PC-9 (cell line): ENCODE data around the gene APBA1.

Experiments
- EZH2 ChIP-seq: fragments of 200-600 bp; sonication (generic); IDR thresholded peaks from 2 replicates; pipeline ENCODE4 v1.8.0; 2017; ENCODE audit warnings: antibody characterized with exemption, low read depth
- TF ChIP-seq, protein P1 (sequence below): fragments of 200-600 bp; sonication (generic); conservative IDR thresholded peaks from 2 replicates; pipeline ENCODE4 v1.6.1; 2017; ENCODE audit warnings: mixed run types, antibody characterized with exemption, mild to moderate bottlenecking, moderate library complexity

DNA sequence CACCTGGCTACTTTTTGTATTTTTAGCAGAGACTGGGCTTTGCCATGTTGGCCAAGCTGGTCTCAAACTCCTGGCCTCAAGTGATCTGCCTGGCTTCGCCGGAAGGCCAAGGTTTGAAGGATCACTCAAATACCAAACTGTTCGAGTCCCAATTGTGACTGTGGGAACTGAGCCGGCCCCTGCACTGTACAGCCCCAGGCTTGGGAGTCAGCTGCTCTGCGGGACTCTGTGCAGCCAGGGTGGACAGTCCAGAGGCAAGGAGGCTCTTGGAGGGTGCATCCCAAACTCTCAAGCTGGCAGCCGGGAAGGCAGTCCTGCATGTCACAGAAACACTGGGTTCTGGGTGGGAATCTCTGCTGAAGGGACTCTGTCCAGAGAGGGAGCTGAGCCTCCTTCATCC, 238.2 kb downstream of the APBA1 start:
- TF ChIP-seq, protein P1, sequence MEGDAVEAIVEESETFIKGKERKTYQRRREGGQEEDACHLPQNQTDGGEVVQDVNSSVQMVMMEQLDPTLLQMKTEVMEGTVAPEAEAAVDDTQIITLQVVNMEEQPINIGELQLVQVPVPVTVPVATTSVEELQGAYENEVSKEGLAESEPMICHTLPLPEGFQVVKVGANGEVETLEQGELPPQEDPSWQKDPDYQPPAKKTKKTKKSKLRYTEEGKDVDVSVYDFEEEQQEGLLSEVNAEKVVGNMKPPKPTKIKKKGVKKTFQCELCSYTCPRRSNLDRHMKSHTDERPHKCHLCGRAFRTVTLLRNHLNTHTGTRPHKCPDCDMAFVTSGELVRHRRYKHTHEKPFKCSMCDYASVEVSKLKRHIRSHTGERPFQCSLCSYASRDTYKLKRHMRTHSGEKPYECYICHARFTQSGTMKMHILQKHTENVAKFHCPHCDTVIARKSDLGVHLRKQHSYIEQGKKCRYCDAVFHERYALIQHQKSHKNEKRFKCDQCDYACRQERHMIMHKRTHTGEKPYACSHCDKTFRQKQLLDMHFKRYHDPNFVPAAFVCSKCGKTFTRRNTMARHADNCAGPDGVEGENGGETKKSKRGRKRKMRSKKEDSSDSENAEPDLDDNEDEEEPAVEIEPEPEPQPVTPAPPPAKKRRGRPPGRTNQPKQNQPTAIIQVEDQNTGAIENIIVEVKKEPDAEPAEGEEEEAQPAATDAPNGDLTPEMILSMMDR: no peak
- TF ChIP-seq EZH2: no peak
